Muscle layer of colon (tissue), 2 donors: ENCODE results near the gene ARMC7.

Experiments used
- H3K27ac ChIP-seq: one replicate; pipeline ENCODE4 v1.7.0; 2013; ENCODE audit warnings: low read depth, mild to moderate bottlenecking, low read length, moderate library complexity
- H3K27me3 ChIP-seq, 2 donors: one replicate each; pipeline ENCODE4 v1.7.0; 2013; ENCODE audit warnings: low read length in 2 of 2, mild to moderate bottlenecking in 2 of 2; ENCODE audit not compliant: insufficient read depth in 2 of 2, control insufficient read depth in 1 of 2
- H3K36me3 ChIP-seq: one replicate; pipeline ENCODE4 v1.7.0; 2013; ENCODE audit warnings: mild to moderate bottlenecking, low read length; ENCODE audit not compliant: insufficient read depth
- H3K4me1 ChIP-seq: one replicate; pipeline ENCODE4 v1.7.0; 2013; ENCODE audit warnings: mild to moderate bottlenecking, low read length; ENCODE audit not compliant: insufficient read depth
- H3K4me3 ChIP-seq, 2 donors: one replicate each; pipeline ENCODE4 v1.7.0; 2013; ENCODE audit warnings: low read length in 2 of 2, low read depth in 1 of 2, mild to moderate bottlenecking in 1 of 2, moderate library complexity in 1 of 2
- H3K9ac ChIP-seq: one replicate; pipeline ENCODE4 v1.7.0; 2013; ENCODE audit warnings: low read length
- H3K9me3 ChIP-seq: one replicate; pipeline ENCODE4 v1.7.0; 2013; ENCODE audit warnings: mild to moderate bottlenecking, low read length
- donor health status: abdominal sarcoma.
- donor health status: Adenocarcinoma of cecum.

ARMC7 gene

DNA sequence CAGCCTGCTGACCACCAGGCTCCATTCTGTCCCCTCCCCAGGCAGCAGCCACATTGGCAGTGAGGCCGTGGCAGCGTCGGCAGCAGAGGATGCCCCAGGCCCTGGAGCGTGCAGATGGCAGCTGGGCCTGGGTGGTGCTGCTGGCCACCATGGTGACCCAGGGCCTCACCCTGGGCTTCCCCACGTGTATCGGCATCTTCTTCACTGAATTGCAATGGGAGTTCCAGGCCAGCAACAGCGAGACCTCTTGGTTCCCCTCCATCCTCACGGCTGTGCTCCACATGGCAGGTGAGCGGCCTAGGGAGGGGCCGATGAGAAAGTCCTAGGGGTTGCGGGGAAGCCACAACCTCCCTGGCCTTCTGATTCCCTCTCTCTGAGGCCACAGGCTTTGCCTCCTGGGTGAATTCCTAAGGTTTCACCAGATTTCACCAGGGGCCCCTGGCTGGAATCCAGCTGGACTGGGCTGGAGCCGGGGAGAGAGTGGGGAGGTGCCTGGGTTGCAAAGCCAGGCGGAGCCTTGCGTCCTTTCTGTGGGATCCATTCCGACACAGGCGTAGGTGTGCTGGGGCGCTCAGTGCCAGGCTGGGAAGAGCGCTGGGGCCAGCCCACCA, 16.1 kb upstream of the ARMC7 start:
- H3K4me3 ChIP-seq: no peak overlapping the region
- no peaks in the 10 kb centered on the region for H3K9me3 ChIP-seq
- no peaks in the 10 kb centered on the region for H3K27me3 ChIP-seq
- no peak overlapping the region for H3K27ac ChIP-seq
- no peak overlapping the region for H3K9ac ChIP-seq
- peaks cover 13% of the 10 kb centered on the region for H3K4me1 ChIP-seq
- H3K36me3 ChIP-seq: peaks cover 1% of the 10 kb centered on the region

- peaks cover 9% of the 10 kb centered on the region for H3K36me3 ChIP-seq
- no peaks in the 10 kb centered on the region for H3K27me3 ChIP-seq
- H3K27ac ChIP-seq: no peak overlapping the region
- no peak overlapping the region for H3K4me3 ChIP-seq
- no peak overlapping the region for H3K9ac ChIP-seq
- H3K9me3 ChIP-seq: no peaks in the 10 kb centered on the region
- peaks cover 13% of the 10 kb centered on the region for H3K4me1 ChIP-seq
Measured at GRCh38 chr17:75094871-75095399, 14.8 kb upstream of the ARMC7 start.

- no peak overlapping the region for H3K4me3 ChIP-seq
- H3K27ac ChIP-seq: no peak overlapping the region
- H3K36me3 ChIP-seq: peaks cover 18% of the 10 kb centered on the region
- no peaks in the 10 kb centered on the region for H3K9me3 ChIP-seq
- no peak overlapping the region for H3K9ac ChIP-seq
- H3K4me1 ChIP-seq: peaks cover 8% of the 10 kb centered on the region
- H3K27me3 ChIP-seq: no peaks in the 10 kb centered on the region
Measured at GRCh38 chr17:75096082-75096625, 13.6 kb upstream of the ARMC7 start.

GRCh38 chr17:75097865-75098264, 11.9 kb upstream of the ARMC7 start:
- H3K9ac ChIP-seq: no peak overlapping the region
- H3K4me1 ChIP-seq: no peaks in the 10 kb centered on the region
- H3K27me3 ChIP-seq: no peaks in the 10 kb centered on the region
- H3K4me3 ChIP-seq: no peak overlapping the region
- H3K9me3 ChIP-seq: no peaks in the 10 kb centered on the region
- no peak overlapping the region for H3K27ac ChIP-seq
- peaks cover 18% of the 10 kb centered on the region for H3K36me3 ChIP-seq

GRCh38 chr17:75098861-75099260, 10.9 kb upstream of the ARMC7 start:
- Histone ChIP-seq H3K4me3 (no peak overlapping the region), H3K36me3 (peaks cover 18% of the 10 kb centered on the region), H3K27me3 (no peaks in the 10 kb centered on the region), H3K9me3 (no peaks in the 10 kb centered on the region), H3K27ac (no peak overlapping the region), H3K4me1 (no peaks in the 10 kb centered on the region), H3K9ac (no peak overlapping the region)

GRCh38 chr17:75099881-75100595, 9.7 kb upstream of the ARMC7 start:
- Histone ChIP-seq H3K4me1 (no peaks in the 10 kb centered on the region), H3K4me3 (no peak overlapping the region), H3K27ac (no peak overlapping the region), H3K9ac (no peak overlapping the region), H3K9me3 (no peaks in the 10 kb centered on the region), H3K27me3 (no peaks in the 10 kb centered on the region), H3K36me3 (peaks cover 18% of the 10 kb centered on the region)

DNA sequence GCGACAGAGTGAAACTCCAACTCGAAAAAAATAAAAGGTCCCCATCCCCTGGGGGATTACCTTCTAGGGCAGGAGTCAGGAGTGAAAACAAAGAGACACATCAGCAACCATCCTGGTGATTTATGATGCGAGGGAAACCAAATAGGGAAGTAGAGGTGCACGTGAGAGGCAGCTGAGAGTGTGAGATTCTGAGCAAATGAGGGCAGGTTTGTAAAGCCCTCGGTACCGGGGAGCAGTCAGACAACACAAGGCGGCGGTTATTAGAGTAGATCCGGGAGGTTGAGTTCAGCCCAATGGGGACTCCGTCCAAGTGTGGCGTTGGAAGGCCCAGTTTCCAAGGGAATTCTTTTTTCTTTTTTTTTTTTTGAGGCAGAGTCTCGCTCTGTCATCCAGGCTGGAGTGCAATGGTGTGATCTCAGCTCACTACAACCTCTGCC, 7.4 kb upstream of the ARMC7 start:
- H3K9ac ChIP-seq: no peak overlapping the region
- H3K4me3 ChIP-seq: no peak overlapping the region
- peaks cover 18% of the 10 kb centered on the region for H3K36me3 ChIP-seq
- H3K4me1 ChIP-seq: no peaks in the 10 kb centered on the region
- no peaks in the 10 kb centered on the region for H3K27me3 ChIP-seq
- no peaks in the 10 kb centered on the region for H3K9me3 ChIP-seq
- no peak overlapping the region for H3K27ac ChIP-seq

GRCh38 chr17:75103601-75104554, 5.9 kb upstream of the ARMC7 start:
- H3K9ac ChIP-seq: no peak overlapping the region
- peaks cover 1% of the 10 kb centered on the region for H3K4me1 ChIP-seq
- H3K27me3 ChIP-seq: no peaks in the 10 kb centered on the region
- H3K36me3 ChIP-seq: peaks cover 14% of the 10 kb centered on the region
- no peaks in the 10 kb centered on the region for H3K9me3 ChIP-seq
- no peak overlapping the region for H3K27ac ChIP-seq
- H3K4me3 ChIP-seq: no peak overlapping the region

- H3K4me3 ChIP-seq: no peak overlapping the region
- H3K9me3 ChIP-seq: no peaks in the 10 kb centered on the region
- H3K27me3 ChIP-seq: no peaks in the 10 kb centered on the region
- H3K9ac ChIP-seq: no peak overlapping the region
- peaks cover 7% of the 10 kb centered on the region for H3K4me1 ChIP-seq
- H3K36me3 ChIP-seq: peaks cover 4% of the 10 kb centered on the region
- no peak overlapping the region for H3K27ac ChIP-seq
Measured at GRCh38 chr17:75105126-75106080, 4.4 kb upstream of the ARMC7 start.

DNA sequence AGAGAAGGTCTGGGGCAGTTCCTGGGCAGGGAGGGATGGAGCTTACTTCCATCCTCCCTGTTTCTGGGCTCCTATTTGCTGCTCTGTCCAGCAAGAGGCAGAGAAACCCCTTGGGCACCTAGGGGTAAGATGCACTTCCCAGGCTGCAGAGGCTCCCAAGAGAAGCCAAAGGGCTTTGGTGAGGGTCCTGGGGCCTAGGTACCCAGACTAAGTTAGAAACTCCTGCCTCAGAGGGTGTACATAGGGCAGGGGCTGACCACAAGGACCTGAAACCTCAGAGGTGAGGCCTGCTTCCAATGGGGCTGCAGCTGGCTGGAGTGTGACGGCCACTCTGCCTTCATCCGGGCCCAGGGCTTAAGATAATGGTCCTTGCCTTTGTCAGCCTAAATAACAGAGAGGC, 1.6 kb upstream of the ARMC7 start:
- no peak overlapping the region for H3K4me3 ChIP-seq
- H3K27me3 ChIP-seq: no peaks in the 10 kb centered on the region
- no peak overlapping the region for H3K27ac ChIP-seq
- H3K4me1 ChIP-seq: peaks cover 7% of the 10 kb centered on the region
- no peak overlapping the region for H3K9ac ChIP-seq
- H3K9me3 ChIP-seq: no peaks in the 10 kb centered on the region
- H3K36me3 ChIP-seq: no peaks in the 10 kb centered on the region
